GM19438 (cell line): ENCODE measurements around the gene TLCD1.

Experiments
- ATAC-seq: cut with Tn5 transposase; IDR thresholded peaks from one replicate; pipeline ENCODE4 v1.9.1; 2021; ENCODE audit warnings: low read depth; ENCODE audit not compliant: unreplicated experiment

TLCD1 gene

GRCh38 chr17:28715217-28715616 lies 10.8 kb downstream of the TLCD1 start:
- ATAC-seq = no peak

GRCh38 chr17:28714281-28714680 lies 11.8 kb downstream of the TLCD1 start:
- no peak for ATAC-seq

- no peak for ATAC-seq
Observed at GRCh38 chr17:28712705-28713415, 13.2 kb downstream of the TLCD1 start.

DNA sequence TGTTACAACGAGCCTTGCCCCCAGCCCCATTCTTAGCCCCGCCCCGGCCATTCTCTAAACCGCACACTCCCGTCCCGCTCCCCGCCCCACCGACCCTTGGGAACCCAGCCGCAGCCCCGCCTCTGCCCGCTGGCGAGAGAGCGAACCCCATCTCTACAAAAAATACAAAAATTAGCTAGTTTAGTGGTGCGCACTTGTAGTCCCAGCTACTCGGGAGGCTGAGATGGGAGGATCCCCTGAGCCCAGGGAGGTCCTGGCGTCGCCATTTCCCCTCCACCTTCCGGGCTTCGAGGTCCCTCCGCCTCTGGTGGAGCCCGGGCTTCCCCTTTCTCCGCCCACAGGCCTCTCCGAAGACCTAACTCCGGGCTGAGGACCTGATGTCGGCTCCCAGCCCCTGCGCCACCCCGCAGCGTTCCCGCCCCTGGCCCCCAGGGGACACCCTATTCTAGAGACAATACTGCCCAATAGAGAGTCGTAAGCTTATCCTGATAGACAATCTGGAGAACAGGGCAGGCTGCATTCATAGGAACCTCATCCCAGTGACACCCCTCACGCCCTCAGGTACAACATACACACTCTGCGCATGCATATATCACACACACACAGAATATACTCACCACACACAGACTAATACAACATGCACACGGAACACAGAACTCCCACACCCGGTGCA lies 13.9 kb downstream of the TLCD1 start:
- peak; percentile 31 for ATAC-seq

DNA sequence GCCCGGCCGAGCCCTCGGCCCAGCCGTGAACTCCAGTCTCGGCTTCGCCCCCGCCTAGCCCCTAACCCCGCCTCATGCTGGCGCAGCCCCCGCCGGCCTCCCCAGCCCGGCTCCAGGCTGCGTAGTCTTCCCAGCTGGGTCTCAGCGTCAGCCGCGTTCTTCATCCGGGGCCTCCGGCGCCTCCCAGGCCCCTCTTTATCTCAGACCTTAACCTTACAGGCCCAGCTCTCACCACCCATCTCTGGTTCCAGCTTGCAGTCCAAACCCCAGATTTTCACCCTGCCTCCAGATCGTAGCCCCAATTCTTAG lies 14.4 kb downstream of the TLCD1 start, which contains the start of gene PROCA1:
PROCA1 (minus strand) TSS at position 166 of the 309 bp plus-strand sequence. CDS start 228 bp downstream, outside the sequence.
- ATAC-seq = peak; percentile 32

DNA sequence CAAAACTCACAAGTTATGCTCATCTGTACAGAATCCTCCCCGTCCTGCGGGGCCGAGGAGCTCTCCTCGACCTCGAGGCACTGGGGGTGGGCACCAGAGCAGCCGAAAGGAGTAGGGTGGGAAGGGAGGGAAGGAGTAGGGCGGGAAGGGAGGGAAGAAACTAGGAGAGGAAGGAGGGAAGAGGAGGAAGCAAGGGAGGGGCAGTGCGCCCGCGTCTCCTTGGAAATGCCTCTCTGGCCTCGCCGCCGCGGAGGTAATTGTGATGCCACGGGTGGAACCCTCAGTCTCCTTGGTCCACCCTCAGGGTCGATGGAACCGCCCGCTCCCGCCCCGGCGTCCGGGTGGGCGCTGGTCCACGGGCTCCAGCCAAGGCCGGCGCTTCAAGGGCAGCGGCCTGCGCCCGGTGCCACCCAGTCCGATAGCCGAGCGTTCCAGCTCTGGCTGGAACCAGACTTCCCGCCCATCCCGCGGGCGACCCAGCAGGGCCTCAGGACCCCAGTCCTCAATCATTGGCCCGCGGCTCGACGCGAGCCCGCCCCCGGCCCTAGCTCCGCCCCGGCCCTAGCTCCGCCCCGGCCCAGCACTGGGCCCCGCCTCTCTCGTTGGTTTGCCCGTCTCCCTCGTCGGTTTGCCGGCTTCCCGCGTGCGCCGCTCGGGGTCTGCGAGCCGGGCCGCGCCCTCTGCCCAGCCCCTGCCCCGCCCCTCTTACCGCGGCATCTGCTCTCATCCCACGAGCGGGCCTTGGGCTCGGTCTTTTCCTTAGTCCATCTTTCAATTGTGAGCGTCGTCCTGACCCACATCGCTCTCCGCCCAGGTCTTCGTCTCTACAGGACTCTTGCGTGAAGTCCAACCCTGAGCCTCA lies 14.9 kb downstream of the TLCD1 start:
- peak; percentile 82 for ATAC-seq

- ATAC-seq = no peak
Observed at GRCh38 chr17:28707339-28707720, 18.7 kb downstream of the TLCD1 start.

DNA sequence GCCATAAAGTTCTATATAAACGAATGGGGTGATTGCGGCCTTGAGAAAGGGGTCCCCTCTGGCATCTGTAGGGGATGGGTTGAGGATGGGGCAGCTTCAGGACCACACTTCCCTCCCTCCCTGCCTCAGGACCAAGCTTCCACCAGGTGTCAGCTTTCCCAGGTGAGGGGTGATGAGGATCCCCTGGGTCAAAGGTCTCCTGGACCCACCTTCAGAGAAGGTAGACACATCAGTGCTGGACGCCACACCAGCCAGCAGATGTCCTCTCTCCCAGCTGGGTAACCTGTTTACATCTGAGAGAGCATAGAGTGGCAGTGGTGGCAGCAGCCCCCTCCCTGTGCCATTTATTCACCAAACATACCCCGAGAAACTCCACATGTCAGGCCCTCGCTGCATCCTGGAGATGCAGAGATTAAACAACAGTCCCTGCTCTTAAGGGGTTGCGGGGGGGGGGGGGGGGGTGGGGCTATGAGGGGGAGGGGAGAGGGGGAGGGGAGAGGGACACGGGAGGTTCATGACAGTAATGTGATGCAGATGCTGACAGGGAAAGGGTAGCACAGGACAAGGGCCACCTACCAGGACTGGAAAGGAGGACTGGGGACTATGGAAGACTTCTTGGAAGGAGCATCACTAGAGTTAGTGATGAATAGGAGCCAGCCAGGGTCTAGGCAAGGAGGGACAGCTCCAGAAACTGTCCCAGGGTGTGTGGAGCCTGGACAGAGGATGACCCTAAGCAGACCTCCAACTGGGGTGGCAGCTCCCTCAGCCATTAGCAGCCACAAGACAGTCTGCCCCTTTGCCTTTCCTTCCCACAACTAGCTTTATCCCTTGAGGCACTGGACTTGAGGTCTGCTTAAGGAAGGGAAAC lies 19.3 kb downstream of the TLCD1 start:
- ATAC-seq = no peak

DNA sequence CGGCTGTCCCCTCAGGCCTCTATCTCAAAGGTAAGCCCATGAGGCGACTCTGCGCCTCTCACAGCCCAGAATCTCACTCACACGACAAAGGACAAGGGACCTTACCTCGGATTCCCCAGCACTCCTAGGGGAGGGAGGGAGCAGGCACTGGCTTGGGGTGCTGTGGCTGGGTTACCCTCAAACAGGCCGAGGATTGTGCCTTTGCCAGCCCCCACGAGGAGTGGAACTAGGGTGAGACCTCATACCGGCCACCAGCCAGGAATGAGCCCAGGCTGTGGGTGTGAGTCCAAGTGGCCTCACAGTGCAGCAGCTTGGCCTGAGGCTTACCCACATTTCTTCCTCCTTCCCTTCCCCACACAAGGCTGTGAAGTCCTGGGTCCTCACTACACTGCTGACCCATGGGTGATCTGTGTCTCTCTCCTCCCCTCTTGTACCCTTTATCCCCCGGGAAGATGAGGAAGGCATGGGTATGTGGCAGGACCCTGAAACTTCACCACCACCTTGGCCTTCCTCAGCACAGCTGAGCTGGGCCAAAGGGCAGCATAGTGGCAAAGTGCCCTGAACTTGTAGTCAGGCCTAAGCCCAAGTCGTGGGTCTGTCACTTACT lies 20.2 kb downstream of the TLCD1 start:
- ATAC-seq = no peak

- ATAC-seq = no peak
Observed at GRCh38 chr17:28705074-28705659, 20.9 kb downstream of the TLCD1 start.

DNA sequence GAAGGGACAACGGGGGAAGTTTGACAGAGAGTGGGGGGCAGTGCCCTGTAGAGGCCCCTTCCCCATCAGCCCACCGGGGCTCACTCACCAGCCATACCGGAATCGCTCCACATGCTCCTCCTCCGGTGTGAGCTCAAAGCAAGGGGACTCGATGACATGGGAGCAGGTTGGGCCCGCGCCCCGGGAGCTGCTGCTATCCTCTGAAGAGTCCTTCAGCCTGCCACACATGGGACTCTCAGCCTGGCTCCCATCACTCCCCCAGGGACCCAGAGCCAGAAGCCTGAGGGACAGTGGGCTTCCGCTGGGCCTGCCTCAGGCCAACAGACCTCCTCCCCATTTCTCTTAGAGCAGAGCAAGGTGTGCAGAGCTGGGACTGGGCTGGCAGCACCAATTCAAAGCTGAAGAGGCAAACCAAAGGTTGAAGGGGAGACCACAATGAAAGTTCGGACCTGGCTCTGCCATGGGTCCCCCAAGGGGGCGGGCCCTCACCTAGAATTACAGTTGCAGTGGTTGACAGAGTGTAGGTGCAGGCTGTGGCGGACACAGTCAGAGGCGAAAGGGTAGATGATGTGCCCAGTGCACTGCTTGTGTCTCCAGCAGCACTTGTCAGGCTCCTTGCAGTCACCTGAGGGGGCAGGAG lies 21.7 kb downstream of the TLCD1 start:
- ATAC-seq = no peak

- no peak for ATAC-seq
Observed at GRCh38 chr17:28703552-28704218, 22.3 kb downstream of the TLCD1 start.

DNA sequence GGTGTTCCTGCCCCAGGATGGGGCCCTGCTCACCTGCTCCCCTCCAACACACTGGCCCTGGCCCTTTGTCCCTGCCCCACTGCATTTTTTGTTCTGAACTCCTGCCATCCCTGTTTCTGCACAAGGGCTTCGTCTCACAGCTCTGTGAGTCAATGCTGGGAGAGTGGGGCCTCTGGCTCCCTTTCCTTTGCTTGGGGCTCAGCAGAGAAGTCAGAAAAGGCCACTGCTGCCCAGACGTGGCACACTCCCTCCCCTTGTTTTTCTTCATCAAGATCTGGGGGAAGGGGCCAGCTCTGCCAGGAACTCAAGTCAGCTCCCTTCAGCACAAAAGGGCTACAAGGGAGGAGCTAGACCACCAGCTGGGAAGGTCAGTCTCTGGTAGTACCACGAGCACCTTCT lies 23.3 kb downstream of the TLCD1 start:
- no peak for ATAC-seq

GRCh38 chr17:28702026-28702751 lies 23.8 kb downstream of the TLCD1 start:
- ATAC-seq = no peak

DNA sequence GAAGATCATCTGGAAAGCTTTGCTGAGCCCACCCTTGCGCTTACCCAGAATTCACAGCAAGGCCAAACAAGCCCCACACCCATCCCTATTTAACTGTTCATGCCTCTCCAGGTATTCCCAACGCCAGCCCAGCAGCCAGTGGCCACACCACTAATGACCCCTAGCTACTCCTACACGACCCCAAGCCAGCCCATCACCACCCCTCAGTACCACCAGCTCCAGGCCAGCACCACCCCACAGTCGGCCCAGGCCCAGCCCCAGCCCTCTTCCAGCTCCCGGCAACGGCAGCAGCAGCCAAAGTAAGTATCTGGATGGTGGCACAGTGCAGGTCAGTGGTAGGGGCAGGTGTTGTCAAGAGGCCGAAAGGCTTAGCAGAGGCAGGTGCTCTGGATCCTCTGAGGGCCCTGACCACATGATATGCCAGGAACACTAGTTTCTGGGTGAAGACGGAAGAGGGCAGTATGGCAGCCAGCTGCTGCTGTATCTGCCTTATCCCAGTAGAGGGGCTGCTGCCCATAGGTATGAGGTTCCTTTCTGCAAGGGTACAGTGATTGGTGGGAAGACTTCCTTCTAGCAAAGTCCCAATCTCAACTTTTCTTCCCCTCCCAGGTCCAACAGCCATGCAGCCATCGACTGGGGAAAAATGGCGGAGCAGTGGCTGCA lies 25.1 kb downstream of the TLCD1 start:
- no peak for ATAC-seq

- no peak for ATAC-seq
Observed at GRCh38 chr17:28700278-28700677, 25.8 kb downstream of the TLCD1 start.

DNA sequence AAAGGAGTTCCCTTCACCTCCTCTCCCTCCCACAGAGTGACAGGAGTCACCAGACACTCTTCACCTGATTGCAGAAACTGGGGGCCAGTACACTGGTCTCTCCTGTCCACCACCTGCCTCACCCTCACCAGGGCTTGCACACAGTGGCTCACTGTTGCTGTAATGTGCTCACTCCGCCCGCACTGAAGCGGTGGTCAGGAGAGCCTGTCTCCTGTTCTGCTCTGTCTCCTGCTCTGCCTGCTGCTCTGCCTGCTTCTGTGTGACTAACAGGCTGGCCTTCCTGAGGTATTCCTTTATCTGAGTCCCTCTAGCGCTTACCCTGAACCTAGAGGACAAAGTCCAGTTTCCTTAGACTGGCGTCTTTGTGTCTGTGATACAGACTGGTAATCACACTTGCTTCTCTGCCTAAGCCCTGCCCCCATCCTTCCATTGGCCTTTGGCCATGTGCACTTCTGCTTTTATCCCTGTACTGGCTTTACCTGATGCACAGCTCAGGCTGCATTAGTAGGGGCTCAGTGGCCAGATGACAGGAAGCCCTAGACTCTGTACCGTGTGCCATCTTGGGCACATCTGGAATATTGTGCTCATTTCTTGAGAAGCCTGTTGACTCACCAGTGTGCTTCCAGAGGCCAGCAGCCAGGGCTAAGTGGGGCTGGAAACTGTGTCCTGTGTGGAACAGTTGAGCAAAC lies 27.6 kb downstream of the TLCD1 start:
- no peak for ATAC-seq
